Fibroblast of lung (primary cell): ENCODE data around the gene MYCL. TPM values are rescaled to one million over a fixed set of nuclear protein-coding genes. Genes with fewer than 3 reads are reported as not detected.
A peak's percentile ranks its signal among the peaks of the same experiment; 100 is the strongest.
"Not testable (repeated sequence)": the region's sequence is repeated elsewhere in the genome, so short reads cannot be mapped to it uniquely, and the experiment has no call there.

Experiments
- DNase-seq, 2 donors: peaks; one replicate each; pipeline versions ENCODE4 v3.0.0 to v3.0.0-alpha.2; 2010; ENCODE audit warnings: low read depth in 2 of 2
- H2AFZ ChIP-seq: 2 replicates; pipeline ENCODE4 v1.5.1; 2012; ENCODE audit warnings: low read length, control low read depth, inconsistent platforms
- H3K27ac ChIP-seq: 2 replicates; pipeline ENCODE4 v1.5.1; 2011; ENCODE audit warnings: low read length, control low read depth; ENCODE audit not compliant: insufficient read depth
- H3K27me3 ChIP-seq: 2 replicates; pipeline ENCODE4 v1.5.1; 2011; ENCODE audit warnings: mild to moderate bottlenecking, low read length; ENCODE audit not compliant: control insufficient read depth, insufficient read depth
- H3K36me3 ChIP-seq: 2 replicates; pipeline ENCODE4 v1.5.1; 2011; ENCODE audit warnings: low read length; ENCODE audit not compliant: control insufficient read depth, insufficient read depth
- H3K4me1 ChIP-seq: 2 replicates; pipeline ENCODE4 v1.5.1; 2011; ENCODE audit warnings: low read length; ENCODE audit not compliant: control insufficient read depth, insufficient read depth; ENCODE audit errors: extremely low read depth
- H3K4me2 ChIP-seq: 2 replicates; pipeline ENCODE4 v1.5.1; 2011; ENCODE audit warnings: low read length, control low read depth; ENCODE audit not compliant: insufficient read depth; ENCODE audit errors: extremely low read depth
- H3K4me3 ChIP-seq, 4 experiments: fragments of 200-600 bp in 1 of 4; sonication (generic) in 1 of 4; replicated peaks in 1 of 4; 2 replicates each; pipeline ENCODE4 v1.5.1; 2011 to 2016; ENCODE audit warnings: low read length in 4 of 4, low read depth in 3 of 4, mild to moderate bottlenecking in 3 of 4, control low read depth in 2 of 4, inconsistent platforms in 1 of 4, mixed read lengths in 1 of 4; ENCODE audit not compliant: insufficient read depth in 1 of 4; ENCODE audit errors: control extremely low read depth in 1 of 4
- H3K79me2 ChIP-seq: 2 replicates; pipeline ENCODE4 v1.5.1; 2012; ENCODE audit warnings: mild to moderate bottlenecking, low read length, inconsistent platforms; ENCODE audit not compliant: control insufficient read depth, insufficient read depth
- H3K9ac ChIP-seq: 2 replicates; pipeline ENCODE4 v1.5.1; 2011; ENCODE audit warnings: mild to moderate bottlenecking, low read length, control low read depth; ENCODE audit not compliant: insufficient read depth
- H3K9me3 ChIP-seq: 2 replicates; pipeline ENCODE4 v1.5.1; 2012; ENCODE audit warnings: low read depth, low read length; ENCODE audit not compliant: control insufficient read depth, insufficient read depth
- H4K20me1 ChIP-seq: 2 replicates; pipeline ENCODE4 v1.5.1; 2011; ENCODE audit warnings: low read length; ENCODE audit not compliant: control insufficient read depth, insufficient read depth; ENCODE audit errors: extremely low read depth
- CTCF ChIP-seq, 2 donors: IDR thresholded peaks in 1 of 2; conservative IDR thresholded peaks in 1 of 2; 1 replicate in 1 of 2; 2 replicates in 1 of 2; pipeline ENCODE4 v1.5.1; 2011 to 2012; ENCODE audit warnings: low read length in 2 of 2, control low read depth in 1 of 2, inconsistent platforms in 1 of 2, low read depth in 1 of 2, mild to moderate bottlenecking in 1 of 2
- EZH2 ChIP-seq: IDR thresholded peaks from 2 replicates; pipeline ENCODE4 v1.5.1; 2012; ENCODE audit warnings: low read length, control low read depth, mild to moderate bottlenecking; ENCODE audit errors: missing control alignments
- polyA plus RNA-seq, 2 donors: library from polyadenylated mRNA; depleted of rRNA in 1 of 2; stranded (reverse) in 1 of 2; unstranded in 1 of 2; fragments of >200 nt; gene quantifications; 2 replicates each; pipeline ENCODE4 v1.2.1, GENCODE V29; 2011 to 2012; ENCODE audit warnings: missing spikeins in 1 of 2
- total RNA-seq: library from RNA; depleted of rRNA; stranded (reverse); fragments of >200 nt; gene quantifications from 2 replicates; pipeline ENCODE4 v1.2.1, GENCODE V29; 2014

The MYCL gene
- total and polyA plus RNA-seq, 2 donors (not counting 1 experiment from before 2014, with no cell fraction given), result under 0.01 to 0.09 TPM

GRCh38 chr1:39919545-39919944, 17.8 kb upstream of the MYCL start:
- Histone ChIP-seq H3K4me3 (no peak overlapping the region), H3K4me1 (no peaks in the 10 kb centered on the region), H4K20me1 (no peaks in the 10 kb centered on the region), H3K36me3 (no peaks in the 10 kb centered on the region), H3K27me3 (peaks cover 11% of the 10 kb centered on the region), H3K9ac (no peak overlapping the region), H2AFZ (no peak overlapping the region), H3K27ac (no peak overlapping the region), H3K9me3 (no peaks in the 10 kb centered on the region), H3K79me2 (no peaks in the 10 kb centered on the region), H3K4me2 (no peak overlapping the region)
- TF ChIP-seq EZH2 (no peak), CTCF (conservative IDR thresholded peaks at IDR 0.05 in 1 of 2, IDR thresholded peaks at IDR 0.05 in 1 of 2; ENCODE audit: low read depth in 1 of 2, low read length in 2 of 2) (peak; percentile 48 to 63)
- peak; percentile 50 to 59 for DNase-seq

- H3K79me2 ChIP-seq, result no peaks in the 10 kb centered on the region
- no peak overlapping the region for H3K9ac ChIP-seq
- DNase-seq, result no peak
- H3K4me3 ChIP-seq, result no peak overlapping the region
- no peaks in the 10 kb centered on the region for H3K36me3 ChIP-seq
- TF ChIP-seq CTCF (conservative IDR thresholded peaks at IDR 0.05 in 1 of 2, IDR thresholded peaks at IDR 0.05 in 1 of 2; ENCODE audit: low read depth in 1 of 2, low read length in 2 of 2), result no peak
- no peak overlapping the region for H2AFZ ChIP-seq
- no peaks in the 10 kb centered on the region for H3K9me3 ChIP-seq
- no peaks in the 10 kb centered on the region for H3K4me1 ChIP-seq
- no peak overlapping the region for H3K27ac ChIP-seq
- no peaks in the 10 kb centered on the region for H4K20me1 ChIP-seq
- no peak overlapping the region for H3K4me2 ChIP-seq
- H3K27me3 ChIP-seq, result peaks cover 11% of the 10 kb centered on the region
These were observed 16.1 kb upstream of the MYCL start for GRCh38 chr1:39917825-39918224.

GRCh38 chr1:39915499-39916129, 13.9 kb upstream of the MYCL start:
- H4K20me1 ChIP-seq, result no peaks in the 10 kb centered on the region
- H3K9ac ChIP-seq, result no peak overlapping the region
- H3K27me3 ChIP-seq, result peaks cover 3% of the 10 kb centered on the region
- DNase-seq, result no peak
- no peak overlapping the region for H2AFZ ChIP-seq
- no peaks in the 10 kb centered on the region for H3K9me3 ChIP-seq
- H3K79me2 ChIP-seq, result no peaks in the 10 kb centered on the region
- H3K4me2 ChIP-seq, result no peak overlapping the region
- no peak overlapping the region for H3K4me3 ChIP-seq
- H3K27ac ChIP-seq, result no peak overlapping the region
- H3K36me3 ChIP-seq, result no peaks in the 10 kb centered on the region
- no peaks in the 10 kb centered on the region for H3K4me1 ChIP-seq
- TF ChIP-seq EZH2 (no peak), CTCF (conservative IDR thresholded peaks at IDR 0.05 in 1 of 2, IDR thresholded peaks at IDR 0.05 in 1 of 2; ENCODE audit: low read depth in 1 of 2, low read length in 2 of 2) (no peak)

- H3K27me3 ChIP-seq, H3K27ac ChIP-seq, H3K9me3 ChIP-seq, H3K9ac ChIP-seq, DNase-seq, H3K79me2 ChIP-seq, H4K20me1 ChIP-seq, H3K36me3 ChIP-seq, H2AFZ ChIP-seq, H3K4me3 ChIP-seq, H3K4me2 ChIP-seq, H3K4me1 ChIP-seq: not testable (repeated sequence)
These were observed 11.4 kb upstream of the MYCL start for GRCh38 chr1:39913136-39913535.
